Kidney (tissue), 14 donors: ENCODE data around the gene POU2F1. TPM values are rescaled to one million over a fixed set of nuclear protein-coding genes. Genes with fewer than 3 reads are reported as not detected.

Experiments
- DNase-seq, 5 donors: peaks; one replicate each; pipeline ENCODE4 v3.0.0-alpha.2; 2013 to 2020
- FAIRE-seq: peaks from 2 replicates; lab custom pipeline; 2012; peaks lifted over from hg19 to GRCh38; lab: Jason Lieb, UNC
- H3K27ac ChIP-seq, 2 donors: one replicate each; pipeline ENCODE4 v1.7.0; 2013; ENCODE audit warnings: low read depth in 2 of 2, low read length in 2 of 2, inconsistent platforms in 1 of 2
- H3K27me3 ChIP-seq: one replicate; pipeline ENCODE4 v1.7.1; 2013; ENCODE audit warnings: low read length, inconsistent platforms; ENCODE audit not compliant: control insufficient read depth, insufficient read depth
- H3K36me3 ChIP-seq, 3 donors: one replicate each; pipeline versions ENCODE4 v1.7.0 to v1.7.1; 2013; ENCODE audit warnings: low read length in 3 of 3, control low read depth in 1 of 3, inconsistent platforms in 1 of 3; ENCODE audit not compliant: insufficient read depth in 3 of 3, control insufficient read depth in 2 of 3
- H3K4me1 ChIP-seq, 3 donors: one replicate each; pipeline versions ENCODE4 v1.7.0 to v1.7.1; 2013; ENCODE audit warnings: low read length in 3 of 3, inconsistent platforms in 1 of 3, low read depth in 1 of 3; ENCODE audit not compliant: control insufficient read depth in 2 of 3, insufficient read depth in 2 of 3
- H3K4me3 ChIP-seq, 3 donors: one replicate each; pipeline versions ENCODE4 v1.7.0 to v1.8.1; 2013; ENCODE audit warnings: low read length in 3 of 3, control low read depth in 1 of 3, inconsistent platforms in 1 of 3
- H3K9ac ChIP-seq, 3 donors: one replicate each; pipeline versions ENCODE4 v1.7.0 to v1.7.1; 2013; ENCODE audit warnings: low read length in 3 of 3, control low read depth in 1 of 3, inconsistent platforms in 1 of 3
- H3K9me3 ChIP-seq, 3 donors: one replicate each; pipeline versions ENCODE4 v1.7.0 to v1.7.1; 2013; ENCODE audit warnings: low read length in 3 of 3, control low read depth in 1 of 3, inconsistent platforms in 1 of 3; ENCODE audit not compliant: control insufficient read depth in 2 of 3, insufficient read depth in 1 of 3
- CTCF ChIP-seq: IDR thresholded peaks from 3 replicates; pipeline ENCODE4 v1.5.1; 2012; ENCODE audit warnings: mild to moderate bottlenecking, moderate library complexity, borderline replicate concordance; ENCODE audit not compliant: insufficient read depth; ENCODE audit errors: extremely low read depth
- intact Hi-C: fragments of 100-400 bp; cut with DNase I; formaldehyde crosslinking; loops from one replicate; pipeline ENCODE4 v1.11.1; 2022
- polyA plus RNA-seq: library from polyadenylated mRNA; stranded (reverse); fragments of 350-450 nt; fragmentation: Illumina TruSeq; extraction: RNeasy Lipid Tissue Mini Kit (QIAGEN cat#74804); gene quantifications from one replicate; pipeline ENCODE4 v1.2.3, GENCODE V29; 2014; ENCODE audit warnings: low read depth, low replicate concordance; ENCODE audit not compliant: insufficient read depth
- total RNA-seq: library from RNA; stranded (reverse); fragmentation: NEBNext Ultra II Directional; extraction: Animal tissue kit (Norgen Biotek cat#: 25700); gene quantifications from one replicate; pipeline ENCODE4 v1.2.1, GENCODE V29; 2021
- donor health status: control.
- donor health status: control.
- donor health status: control.
- donor health status: control.
- donor health status: control.
- donor health status: DM: yes; HTN: yes; CAD: no.
- donor health status: Normal renal cell carcinoma (clear cell type).

POU2F1 gene
- total and polyA plus RNA-seq, 2 donors from 2014 or later, result 1.9 to 25.2 TPM

- DNase-seq (no peak), FAIRE-seq (no peak)
- no peak for TF ChIP-seq CTCF
Observed at GRCh38 chr1:167305706-167306277, 85.1 kb downstream of the POU2F1 start.

GRCh38 chr1:167310732-167311131 is 90.0 kb downstream of the POU2F1 start:
- intact Hi-C loops, result no loop called here
- DNase-seq (no peak), FAIRE-seq (no peak)
- TF ChIP-seq CTCF, result no peak
- H3K4me3 ChIP-seq, result no peak overlapping the region
- H3K36me3 ChIP-seq, result no peaks in the 10 kb centered on the region
- H3K27me3 ChIP-seq, result no peaks in the 10 kb centered on the region
- no peaks in the 10 kb centered on the region for H3K9me3 ChIP-seq
- no peak overlapping the region for H3K9ac ChIP-seq
- no peaks in the 10 kb centered on the region for H3K4me1 ChIP-seq
- no peak overlapping the region for H3K27ac ChIP-seq

More at GRCh38 chr1:167305706-167306277, 85.1 kb downstream of the POU2F1 start:
- Histone ChIP-seq H3K27me3 (no peaks in the 10 kb centered on the region), H3K27ac (no peak overlapping the region), H3K36me3 (no peaks in the 10 kb centered on the region), H3K4me3 (no peak overlapping the region), H3K4me1 (no peaks in the 10 kb centered on the region), H3K9me3 (no peaks in the 10 kb centered on the region), H3K9ac (no peak overlapping the region)
- intact Hi-C loops, result no loop called here

GRCh38 chr1:167312871-167313270 is 92.2 kb downstream of the POU2F1 start:
- Histone ChIP-seq H3K4me1 (no peaks in the 10 kb centered on the region), H3K27ac (no peak overlapping the region), H3K9ac (no peak overlapping the region), H3K27me3 (no peaks in the 10 kb centered on the region), H3K4me3 (no peak overlapping the region), H3K36me3 (no peaks in the 10 kb centered on the region), H3K9me3 (peaks cover 0 to 7% (median 0%) of the 10 kb centered on the region in 3 donors)
- TF ChIP-seq CTCF, result no peak
- intact Hi-C loops, result no loop called here
- DNase-seq, result no peak
- no peak for FAIRE-seq

GRCh38 chr1:167314671-167315070 is 94.0 kb downstream of the POU2F1 start:
- intact Hi-C loops, result no loop called here
- no peak for FAIRE-seq
- H3K4me3 ChIP-seq, result no peak overlapping the region

More at GRCh38 chr1:167314671-167315070, 94.0 kb downstream of the POU2F1 start:
- no peaks in the 10 kb centered on the region for H3K36me3 ChIP-seq
- no peak for TF ChIP-seq CTCF
- no peak overlapping the region for H3K27ac ChIP-seq
- H3K27me3 ChIP-seq, result no peaks in the 10 kb centered on the region
- DNase-seq, result no peak
- peaks cover 0 to 7% (median 0%) of the 10 kb centered on the region in 3 donors for H3K9me3 ChIP-seq
- no peaks in the 10 kb centered on the region for H3K4me1 ChIP-seq
- H3K9ac ChIP-seq, result no peak overlapping the region
